ENCODE data around the gene SPR.

Gene SPR

GRCh38 chr2:72916743-72917137 is 29.5 kb downstream of the SPR start:
- DNase-seq, result no peak

- DNase-seq, result no peak
Measured at GRCh38 chr2:72917138-72917876, 30.1 kb downstream of the SPR start, which contains the start of gene EMX1. EMX1 (plus strand) TSS chr2:72917519; CDS start chr2:72917853, 334 bp downstream.

- DNase-seq, result no peak
Measured at GRCh38 chr2:72917877-72918553, 30.8 kb downstream of the SPR start.

- DNase-seq, result no peak
Measured at GRCh38 chr2:72919414-72920317, 32.5 kb downstream of the SPR start.

- no peak for DNase-seq
Measured at GRCh38 chr2:72920318-72921087, 33.3 kb downstream of the SPR start.

GRCh38 chr2:72921088-72921851 is 34.1 kb downstream of the SPR start:
- DNase-seq, result no peak

GRCh38 chr2:72921853-72922252 is 34.6 kb downstream of the SPR start:
- no peak for DNase-seq

- DNase-seq, result no peak
Measured at GRCh38 chr2:72923833-72924352, 36.7 kb downstream of the SPR start.

- DNase-seq, result no peak
Measured at GRCh38 chr2:72924353-72925240, 37.4 kb downstream of the SPR start.

GRCh38 chr2:72925328-72925943 is 38.2 kb downstream of the SPR start:
- no peak for DNase-seq

GRCh38 chr2:72926368-72926767 is 39.2 kb downstream of the SPR start:
- DNase-seq, result no peak

- DNase-seq, result no peak
Measured at GRCh38 chr2:72926811-72927465, 39.7 kb downstream of the SPR start.

- no peak for DNase-seq
Measured at GRCh38 chr2:72927619-72928550, 40.7 kb downstream of the SPR start.

- no peak for DNase-seq
Measured at GRCh38 chr2:72929010-72929409, 41.8 kb downstream of the SPR start.

GRCh38 chr2:72931280-72931910 is 44.2 kb downstream of the SPR start:
- no peak for DNase-seq

GRCh38 chr2:72932045-72932740 is 45.0 kb downstream of the SPR start:
- no peak for DNase-seq

GRCh38 chr2:72932805-72933204 is 45.6 kb downstream of the SPR start:
- no peak for DNase-seq
